Colonic mucosa (tissue), 4 donors: Measurements from ENCODE around the gene BCL2L13. TPM values are rescaled to one million over a fixed set of nuclear protein-coding genes. Genes with fewer than 3 reads are reported as not detected.

Experiments used
- DNase-seq: peaks from one replicate; pipeline ENCODE4 v3.0.0-alpha.2; 2020
- H3K27ac ChIP-seq: fragments of 200-600 bp; one replicate; pipeline ENCODE4 v1.8.0; 2021
- H3K27me3 ChIP-seq: fragments of 200-600 bp; one replicate; pipeline ENCODE4 v1.8.0; 2021
- H3K36me3 ChIP-seq: fragments of 200-600 bp; one replicate; pipeline ENCODE4 v1.8.0; 2021
- H3K4me1 ChIP-seq: fragments of 200-600 bp; one replicate; pipeline ENCODE4 v1.8.0; 2021; ENCODE audit warnings: mild to moderate bottlenecking
- H3K4me3 ChIP-seq: fragments of 200-600 bp; one replicate; pipeline ENCODE4 v1.8.0; 2021
- H3K9ac ChIP-seq, 2 donors: one replicate each; pipeline ENCODE4 v1.7.0; 2013; ENCODE audit warnings: control low read depth in 2 of 2, low read depth in 2 of 2, low read length in 2 of 2
- H3K9me3 ChIP-seq: fragments of 200-600 bp; one replicate; pipeline ENCODE4 v1.8.0; 2021
- intact Hi-C: fragments of 100-400 bp; cut with DNase I; formaldehyde crosslinking; loops from one replicate; pipeline ENCODE4 v1.14.1; 2022
- total RNA-seq, 2 donors: library from RNA; stranded (reverse); fragmentation: NEBNext Ultra II Directional in 1 of 2; extraction: Animal tissue kit (Norgen Biotek cat#: 25700) in 1 of 2; gene quantifications; one replicate each; pipeline ENCODE4 v1.2.1, GENCODE V29; 2021
- TF ChIP-seq, protein P1 (sequence below): fragments of 200-600 bp; IDR thresholded peaks from one replicate; pipeline ENCODE4 v1.8.0; 2022; ENCODE audit warnings: antibody characterized with exemption, mild to moderate bottlenecking
- donor health status: healthy.
- donor health status: DM: no; HTN: no; CAD: no.
- donor health status: DM: no; HTN: no; CAD: no.

Gene BCL2L13
- total RNA-seq, 2 donors from 2014 or later: 44.9 to 47.2 TPM

DNA sequence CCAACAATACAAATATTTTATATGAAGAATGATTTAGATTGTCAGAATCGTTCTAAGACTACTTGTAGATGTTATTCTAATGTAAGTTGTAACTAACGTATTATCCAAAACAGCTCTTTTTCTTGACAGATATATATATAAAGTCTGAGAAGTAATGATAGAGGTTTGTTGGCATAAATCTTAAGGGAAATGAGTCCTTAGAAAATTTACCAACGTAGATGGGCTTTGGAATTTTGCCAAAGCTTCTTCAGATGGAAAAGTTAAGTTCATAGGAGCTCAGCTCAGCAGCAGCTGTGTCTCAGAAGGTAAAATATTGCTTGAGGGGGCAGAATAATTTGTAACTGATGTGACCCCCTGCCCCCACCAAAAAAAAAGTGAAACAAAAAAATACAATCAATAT lies 69.0 kb downstream of the BCL2L13 start:
- Histone ChIP-seq H3K27me3 (no peaks in the 10 kb centered on the region), H3K4me3 (no peak overlapping the region), H3K9me3 (no peaks in the 10 kb centered on the region), H3K4me1 (peaks cover 6% of the 10 kb centered on the region), H3K36me3 (no peaks in the 10 kb centered on the region), H3K9ac (no peak overlapping the region), H3K27ac (peak overlapping the region; percentile 70)
- intact Hi-C loops: no loop called here
- TF ChIP-seq, protein P1, sequence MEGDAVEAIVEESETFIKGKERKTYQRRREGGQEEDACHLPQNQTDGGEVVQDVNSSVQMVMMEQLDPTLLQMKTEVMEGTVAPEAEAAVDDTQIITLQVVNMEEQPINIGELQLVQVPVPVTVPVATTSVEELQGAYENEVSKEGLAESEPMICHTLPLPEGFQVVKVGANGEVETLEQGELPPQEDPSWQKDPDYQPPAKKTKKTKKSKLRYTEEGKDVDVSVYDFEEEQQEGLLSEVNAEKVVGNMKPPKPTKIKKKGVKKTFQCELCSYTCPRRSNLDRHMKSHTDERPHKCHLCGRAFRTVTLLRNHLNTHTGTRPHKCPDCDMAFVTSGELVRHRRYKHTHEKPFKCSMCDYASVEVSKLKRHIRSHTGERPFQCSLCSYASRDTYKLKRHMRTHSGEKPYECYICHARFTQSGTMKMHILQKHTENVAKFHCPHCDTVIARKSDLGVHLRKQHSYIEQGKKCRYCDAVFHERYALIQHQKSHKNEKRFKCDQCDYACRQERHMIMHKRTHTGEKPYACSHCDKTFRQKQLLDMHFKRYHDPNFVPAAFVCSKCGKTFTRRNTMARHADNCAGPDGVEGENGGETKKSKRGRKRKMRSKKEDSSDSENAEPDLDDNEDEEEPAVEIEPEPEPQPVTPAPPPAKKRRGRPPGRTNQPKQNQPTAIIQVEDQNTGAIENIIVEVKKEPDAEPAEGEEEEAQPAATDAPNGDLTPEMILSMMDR: no peak
- no peak for DNase-seq

DNA sequence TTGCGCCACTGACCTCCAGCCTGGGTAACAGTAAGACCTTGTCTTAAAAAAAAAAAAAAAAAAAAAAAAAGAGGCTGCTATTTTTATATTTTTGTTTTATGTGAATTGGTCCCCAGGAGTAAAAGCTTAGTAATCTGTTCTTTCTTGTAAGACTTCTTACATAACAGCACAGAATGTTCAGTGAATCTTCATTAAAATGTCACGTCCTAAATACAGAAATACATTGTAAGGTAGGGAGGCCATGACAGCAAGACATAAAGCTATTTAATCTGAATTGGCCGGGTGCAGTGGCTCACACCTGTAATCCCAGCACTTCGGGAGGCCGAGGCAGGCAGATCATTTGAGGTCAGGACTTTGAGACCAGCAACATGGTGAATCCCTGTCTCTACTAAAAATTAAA lies 71.5 kb downstream of the BCL2L13 start:
- Histone ChIP-seq H3K9me3 (no peaks in the 10 kb centered on the region), H3K4me1 (peaks cover 6% of the 10 kb centered on the region), H3K27me3 (no peaks in the 10 kb centered on the region), H3K36me3 (no peaks in the 10 kb centered on the region), H3K9ac (no peak overlapping the region), H3K4me3 (no peak overlapping the region), H3K27ac (no peak overlapping the region)
- DNase-seq: no peak
- TF ChIP-seq, protein P1: no peak
- intact Hi-C loops: no loop called here

DNA sequence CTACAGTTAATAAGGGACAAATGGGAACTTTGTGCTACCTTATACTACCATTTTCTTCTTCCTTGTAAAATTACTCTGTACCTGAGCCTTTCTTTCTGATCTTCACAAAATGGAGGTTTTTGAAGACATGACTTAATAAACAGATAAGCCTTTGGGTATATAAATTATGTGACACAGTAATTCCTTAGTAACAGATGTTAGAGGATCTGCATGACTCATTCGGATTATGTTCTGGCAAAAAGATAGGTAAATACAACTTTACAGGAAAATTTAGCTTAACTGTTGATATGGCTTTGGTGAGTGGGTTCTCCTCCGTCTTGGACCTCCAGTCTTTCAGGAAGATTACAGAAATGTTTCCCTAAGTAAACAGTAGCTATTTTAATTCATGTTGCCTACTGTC lies 73.9 kb downstream of the BCL2L13 start:
- Histone ChIP-seq H3K27ac (no peak overlapping the region), H3K36me3 (no peaks in the 10 kb centered on the region)
- intact Hi-C loops: no loop called here

DNA sequence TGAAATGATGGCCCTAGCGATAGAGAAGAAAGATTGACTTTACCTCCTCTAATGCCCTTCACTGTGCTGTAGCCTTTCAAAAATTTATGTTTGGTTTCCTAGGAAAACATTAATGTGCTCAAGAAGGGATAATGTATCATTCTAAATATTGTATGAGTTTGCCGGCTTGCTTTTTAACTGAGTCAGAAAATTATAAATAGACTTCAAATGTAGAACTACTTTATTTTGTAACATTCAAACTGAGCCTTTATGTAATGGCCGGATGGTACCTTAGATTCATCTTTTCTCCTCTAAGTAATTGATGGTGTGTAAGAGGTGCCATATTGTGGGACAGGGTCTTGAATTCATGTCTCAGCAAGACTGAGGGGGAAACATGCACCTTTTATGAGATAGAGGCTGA lies 78.0 kb downstream of the BCL2L13 start:
- no peak overlapping the region for H3K4me3 ChIP-seq
- TF ChIP-seq, protein P1: no peak
- H3K27me3 ChIP-seq: no peaks in the 10 kb centered on the region
- intact Hi-C loops: no loop called here
- no peaks in the 10 kb centered on the region for H3K36me3 ChIP-seq
- no peaks in the 10 kb centered on the region for H3K9me3 ChIP-seq
- no peaks in the 10 kb centered on the region for H3K4me1 ChIP-seq
- no peak for DNase-seq
- no peak overlapping the region for H3K9ac ChIP-seq
- H3K27ac ChIP-seq: no peak overlapping the region

More for the DNA sequence above, 73.9 kb downstream of the BCL2L13 start:
- Histone ChIP-seq H3K9me3 (no peaks in the 10 kb centered on the region), H3K9ac (no peak overlapping the region), H3K4me1 (no peaks in the 10 kb centered on the region), H3K27me3 (no peaks in the 10 kb centered on the region), H3K4me3 (no peak overlapping the region)
- TF ChIP-seq, protein P1: no peak
- no peak for DNase-seq

DNA sequence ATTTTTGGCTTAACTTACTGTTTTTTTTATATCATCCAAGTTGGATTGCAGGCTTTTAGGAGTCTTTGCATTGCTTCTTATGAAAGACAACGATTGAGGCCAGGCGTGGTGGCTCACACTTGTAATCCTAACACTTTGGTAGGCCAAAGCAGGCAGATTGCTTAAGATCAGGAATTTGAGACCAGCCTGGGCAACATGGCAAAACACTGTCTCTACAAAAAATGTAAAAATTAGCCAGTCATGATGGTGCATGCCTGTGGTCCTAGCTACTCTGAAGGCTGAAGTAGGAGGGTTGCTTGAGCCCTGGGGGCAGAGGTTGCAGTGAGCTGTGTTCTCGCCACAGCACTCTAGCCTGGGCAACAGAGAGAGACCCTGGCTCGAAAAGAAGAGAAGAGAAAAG lies 79.2 kb downstream of the BCL2L13 start:
- no peak overlapping the region for H3K4me3 ChIP-seq
- H3K4me1 ChIP-seq: no peaks in the 10 kb centered on the region
- no peaks in the 10 kb centered on the region for H3K9me3 ChIP-seq
- no peaks in the 10 kb centered on the region for H3K27me3 ChIP-seq
- no peak for DNase-seq
- no peaks in the 10 kb centered on the region for H3K36me3 ChIP-seq
- no peak overlapping the region for H3K27ac ChIP-seq
- intact Hi-C loops: no loop called here
- H3K9ac ChIP-seq: no peak overlapping the region
- TF ChIP-seq, protein P1: no peak

DNA sequence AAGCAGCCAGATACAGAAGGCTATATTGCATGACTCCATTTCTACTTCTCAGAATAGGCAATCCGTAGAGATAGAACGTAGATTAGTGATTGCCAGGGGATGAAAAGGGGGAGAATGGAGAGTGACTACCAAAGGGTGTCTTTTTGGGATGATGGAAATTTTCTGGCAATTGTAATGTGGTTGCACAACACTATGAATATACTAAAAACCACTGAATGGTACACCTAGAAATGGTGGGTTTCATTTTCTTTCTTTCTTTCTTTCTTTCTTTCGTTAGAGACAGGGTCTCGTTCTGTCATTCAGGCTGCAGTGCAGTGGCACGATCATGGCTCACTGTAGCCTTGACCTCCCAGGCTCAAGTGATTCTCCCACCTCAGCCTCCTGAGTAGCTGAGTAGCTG lies 81.4 kb downstream of the BCL2L13 start:
- Histone ChIP-seq H3K27ac (no peak overlapping the region), H3K9me3 (no peaks in the 10 kb centered on the region), H3K4me1 (no peaks in the 10 kb centered on the region), H3K4me3 (no peak overlapping the region), H3K27me3 (no peaks in the 10 kb centered on the region), H3K36me3 (no peaks in the 10 kb centered on the region), H3K9ac (no peak overlapping the region)
- intact Hi-C loops: no loop called here
- TF ChIP-seq, protein P1: no peak
- no peak for DNase-seq
